ENCODE measurements around the gene CACNA1I.

DNA sequence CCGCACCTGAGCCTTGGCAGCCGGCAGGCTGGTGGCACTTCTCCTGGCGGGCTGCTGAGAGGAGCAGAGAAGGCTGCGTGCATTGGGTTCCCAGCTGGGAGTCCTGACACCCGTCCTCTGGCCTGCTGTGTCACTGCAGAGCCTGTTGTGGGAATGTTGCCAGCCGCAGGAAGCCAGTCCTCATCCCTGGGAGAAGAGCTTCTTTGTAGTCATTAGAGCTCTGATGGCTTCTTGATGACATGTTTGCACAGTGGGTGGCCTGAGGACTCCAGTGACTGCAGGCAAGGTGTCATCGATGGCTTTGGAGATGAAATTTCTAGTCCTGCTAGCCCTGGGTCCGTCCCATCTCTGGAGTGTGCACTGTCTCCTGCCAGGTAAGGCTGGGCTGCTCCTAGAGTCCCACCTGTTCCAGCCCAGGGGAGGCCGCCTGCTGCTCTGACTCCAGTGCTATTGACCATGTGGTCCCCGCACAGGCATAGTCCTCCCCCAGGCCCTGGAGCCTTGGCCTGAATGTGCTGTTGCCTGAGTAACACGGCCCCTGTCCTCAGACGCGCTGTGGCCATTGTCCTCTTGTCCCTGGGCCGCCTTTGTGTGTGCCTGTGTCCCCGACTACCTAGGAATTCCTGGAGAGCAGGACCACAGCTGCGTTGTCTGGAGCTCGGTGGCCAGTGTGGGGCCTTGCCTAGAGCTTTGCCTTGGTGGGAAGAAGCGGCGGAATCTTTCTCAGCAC is 129.2 kb downstream of the CACNA1I start:
- TF ChIP-seq, protein P1, sequence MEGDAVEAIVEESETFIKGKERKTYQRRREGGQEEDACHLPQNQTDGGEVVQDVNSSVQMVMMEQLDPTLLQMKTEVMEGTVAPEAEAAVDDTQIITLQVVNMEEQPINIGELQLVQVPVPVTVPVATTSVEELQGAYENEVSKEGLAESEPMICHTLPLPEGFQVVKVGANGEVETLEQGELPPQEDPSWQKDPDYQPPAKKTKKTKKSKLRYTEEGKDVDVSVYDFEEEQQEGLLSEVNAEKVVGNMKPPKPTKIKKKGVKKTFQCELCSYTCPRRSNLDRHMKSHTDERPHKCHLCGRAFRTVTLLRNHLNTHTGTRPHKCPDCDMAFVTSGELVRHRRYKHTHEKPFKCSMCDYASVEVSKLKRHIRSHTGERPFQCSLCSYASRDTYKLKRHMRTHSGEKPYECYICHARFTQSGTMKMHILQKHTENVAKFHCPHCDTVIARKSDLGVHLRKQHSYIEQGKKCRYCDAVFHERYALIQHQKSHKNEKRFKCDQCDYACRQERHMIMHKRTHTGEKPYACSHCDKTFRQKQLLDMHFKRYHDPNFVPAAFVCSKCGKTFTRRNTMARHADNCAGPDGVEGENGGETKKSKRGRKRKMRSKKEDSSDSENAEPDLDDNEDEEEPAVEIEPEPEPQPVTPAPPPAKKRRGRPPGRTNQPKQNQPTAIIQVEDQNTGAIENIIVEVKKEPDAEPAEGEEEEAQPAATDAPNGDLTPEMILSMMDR (conservative IDR thresholded peaks at IDR 0.05 in 1 of 2, IDR thresholded peaks at IDR 0.05 in 1 of 2; ENCODE audit: extremely low read depth in 1 of 2, insufficient read depth in 1 of 2, low read depth in 1 of 2, low read length in 2 of 2): no peak
- no peak for TF ChIP-seq EZH2 (IDR thresholded peaks at IDR 0.05; ENCODE audit: borderline replicate concordance, low read length)

Data from mammary epithelial cell (primary cell).